HG03520 (cell line): ENCODE data around the gene BRAF.
A peak's percentile ranks its signal among the peaks of the same experiment; 100 is the strongest.
"Not testable (repeated sequence)": the region's sequence is repeated elsewhere in the genome, so short reads cannot be mapped to it uniquely, and the experiment has no call there.

Source experiments
- ATAC-seq: cut with Tn5 transposase; IDR thresholded peaks from one replicate; pipeline ENCODE4 v1.9.1; 2021; ENCODE audit warnings: mild to moderate bottlenecking, moderate library complexity; ENCODE audit not compliant: unreplicated experiment

The BRAF gene

GRCh38 chr7:140920745-140921144 lies 4.0 kb downstream of the BRAF start:
- no peak for ATAC-seq

- ATAC-seq, result no peak
Observed at GRCh38 chr7:140918236-140918635, 6.5 kb downstream of the BRAF start.

GRCh38 chr7:140917258-140917657 lies 7.5 kb downstream of the BRAF start:
- ATAC-seq, result no peak

- ATAC-seq, result no peak
Observed at GRCh38 chr7:140915935-140916555, 8.7 kb downstream of the BRAF start.

GRCh38 chr7:140914083-140914482 lies 10.6 kb downstream of the BRAF start:
- no peak for ATAC-seq

- ATAC-seq, result not testable (repeated sequence)
Observed at GRCh38 chr7:140913596-140913928, 11.2 kb downstream of the BRAF start.

GRCh38 chr7:140911746-140912145 lies 13.0 kb downstream of the BRAF start:
- ATAC-seq, result no peak

GRCh38 chr7:140909476-140910161 lies 15.1 kb downstream of the BRAF start:
- no peak for ATAC-seq

- ATAC-seq, result no peak
Observed at GRCh38 chr7:140908361-140908760, 16.4 kb downstream of the BRAF start.

- no peak for ATAC-seq
Observed at GRCh38 chr7:140903741-140904480, 20.8 kb downstream of the BRAF start.

- ATAC-seq, result peak; percentile 82
Observed at GRCh38 chr7:140902303-140902953, 22.3 kb downstream of the BRAF start.

GRCh38 chr7:140901941-140902302 lies 22.8 kb downstream of the BRAF start:
- no peak for ATAC-seq

GRCh38 chr7:140899883-140900282 lies 24.8 kb downstream of the BRAF start:
- no peak for ATAC-seq

GRCh38 chr7:140898786-140899536 lies 25.8 kb downstream of the BRAF start:
- ATAC-seq, result no peak

GRCh38 chr7:140896996-140897395 lies 27.7 kb downstream of the BRAF start:
- no peak for ATAC-seq

GRCh38 chr7:140889645-140890044 lies 35.1 kb downstream of the BRAF start:
- no peak for ATAC-seq

GRCh38 chr7:140889150-140889549 lies 35.6 kb downstream of the BRAF start:
- ATAC-seq, result no peak

GRCh38 chr7:140888087-140888486 lies 36.6 kb downstream of the BRAF start:
- no peak for ATAC-seq

GRCh38 chr7:140885735-140886334 lies 38.9 kb downstream of the BRAF start:
- no peak for ATAC-seq

- ATAC-seq, result no peak
Observed at GRCh38 chr7:140883378-140883777, 41.4 kb downstream of the BRAF start.

GRCh38 chr7:140882834-140883233 lies 41.9 kb downstream of the BRAF start:
- not testable (repeated sequence) for ATAC-seq
